GM19463 (cell line): ENCODE results near the gene TMEM260.

Experiments
- ATAC-seq: cut with Tn5 transposase; IDR thresholded peaks from one replicate; pipeline ENCODE4 v1.9.1; 2021; ENCODE audit warnings: mild to moderate bottlenecking, moderate library complexity; ENCODE audit not compliant: unreplicated experiment

TMEM260 gene

DNA sequence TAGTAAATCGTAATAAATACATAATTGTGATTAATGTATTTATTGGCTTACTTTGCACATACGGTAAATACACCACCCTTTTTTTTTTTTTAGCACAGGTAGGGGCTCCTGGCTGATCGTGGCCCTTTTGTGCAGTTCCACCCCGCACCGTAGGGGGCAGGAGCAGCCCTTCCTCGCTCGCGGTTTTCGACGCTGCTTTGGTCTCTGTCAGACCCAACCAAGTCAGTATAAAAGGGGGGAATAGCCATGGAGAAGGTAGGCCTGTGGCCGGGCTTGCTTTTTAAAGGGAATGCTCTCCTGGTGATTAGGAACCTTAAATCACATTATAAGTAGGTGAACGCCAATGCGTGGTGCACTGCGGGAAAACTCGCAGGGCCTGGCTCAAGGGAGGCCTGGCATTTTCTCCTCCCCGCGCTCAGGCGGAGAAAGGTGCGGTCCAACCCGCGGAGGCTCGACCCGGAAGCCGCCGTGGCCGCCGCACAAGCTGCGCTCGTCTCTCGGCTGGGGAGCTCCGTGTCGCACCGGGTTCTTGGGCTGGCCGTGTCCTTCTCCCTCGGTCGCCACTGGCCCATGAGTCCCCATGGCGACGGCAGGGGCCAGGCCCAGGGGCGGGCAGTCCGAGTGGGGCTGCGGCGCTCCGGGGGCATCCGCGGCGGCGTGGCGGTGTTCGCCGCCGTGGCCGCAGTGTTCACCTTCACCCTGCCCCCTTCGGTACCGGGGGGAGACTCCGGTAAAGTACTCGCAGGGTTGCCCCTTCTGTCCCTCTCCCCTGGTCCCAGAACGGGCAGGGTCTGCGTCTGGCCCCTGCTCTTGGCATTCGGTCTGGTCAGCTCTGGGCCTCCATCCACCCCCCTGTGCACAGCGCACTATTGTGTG is at the start of gene TMEM260:
Gene TMEM260 (plus strand): TSS at position 454 of the 876 bp plus-strand sequence. CDS start 117 bp downstream, at position 571.
- peak; percentile 87 for ATAC-seq

- no peak for ATAC-seq
Observed at GRCh38 chr14:56532546-56532945, 47.1 kb upstream of the TMEM260 start.

DNA sequence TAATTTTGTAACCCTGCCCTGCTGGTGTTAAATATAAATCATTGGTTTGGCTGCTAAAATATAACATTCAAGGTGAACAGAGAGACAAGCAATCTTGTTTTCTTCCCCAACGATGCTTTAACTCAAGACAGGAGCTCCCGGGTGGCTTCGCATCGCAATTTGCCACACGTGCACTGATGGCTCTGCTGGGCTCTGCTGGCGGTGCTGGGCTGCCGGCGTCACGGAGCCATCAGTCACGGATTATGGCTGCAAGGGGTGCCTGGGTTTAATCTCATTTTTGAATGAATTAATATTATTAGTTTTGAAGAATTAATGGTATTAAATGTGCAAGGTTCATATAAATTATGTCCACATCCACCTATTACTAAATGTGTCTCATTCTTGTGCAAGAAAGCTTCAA is 44.9 kb upstream of the TMEM260 start:
- ATAC-seq: no peak

- no peak for ATAC-seq
Observed at GRCh38 chr14:56539862-56540261, 39.7 kb upstream of the TMEM260 start.

DNA sequence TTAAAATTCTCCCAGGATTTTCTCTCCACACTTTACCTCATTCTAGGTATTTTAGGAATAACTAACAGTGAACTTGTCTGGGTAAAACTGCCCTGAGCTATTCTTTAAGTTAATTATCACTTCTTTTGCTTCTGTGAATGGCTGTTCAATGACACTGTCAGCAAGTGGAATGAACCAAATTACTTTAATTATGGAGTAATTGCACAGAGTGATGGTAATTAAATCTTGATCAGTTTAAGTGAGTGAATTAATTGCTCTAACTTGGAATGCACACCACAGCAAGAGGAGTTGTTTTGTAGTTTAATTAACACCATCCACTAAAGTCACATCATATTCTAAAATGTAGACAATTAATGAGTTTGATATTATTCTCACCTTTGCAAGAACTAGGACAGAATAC is 36.2 kb upstream of the TMEM260 start:
- ATAC-seq: no peak

DNA sequence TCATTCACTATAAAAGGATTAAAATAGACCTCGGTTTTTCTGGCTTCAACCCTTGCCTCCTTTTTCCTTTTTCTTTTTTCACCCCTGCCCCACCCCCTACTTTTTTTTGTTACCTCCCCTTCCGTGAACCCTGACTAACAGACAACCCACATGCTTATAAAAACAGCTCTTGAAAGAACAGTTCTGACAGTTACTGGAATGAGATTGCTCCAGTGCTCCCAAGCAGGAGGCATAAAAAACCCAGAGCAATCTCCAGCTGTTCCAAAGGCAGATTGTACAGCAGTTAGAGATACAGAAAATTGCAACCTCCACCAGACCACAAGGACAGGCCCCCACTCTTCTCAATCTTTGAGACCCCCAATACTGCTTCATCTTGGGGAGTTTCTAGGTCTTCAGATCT is 29.9 kb upstream of the TMEM260 start:
- no peak for ATAC-seq

DNA sequence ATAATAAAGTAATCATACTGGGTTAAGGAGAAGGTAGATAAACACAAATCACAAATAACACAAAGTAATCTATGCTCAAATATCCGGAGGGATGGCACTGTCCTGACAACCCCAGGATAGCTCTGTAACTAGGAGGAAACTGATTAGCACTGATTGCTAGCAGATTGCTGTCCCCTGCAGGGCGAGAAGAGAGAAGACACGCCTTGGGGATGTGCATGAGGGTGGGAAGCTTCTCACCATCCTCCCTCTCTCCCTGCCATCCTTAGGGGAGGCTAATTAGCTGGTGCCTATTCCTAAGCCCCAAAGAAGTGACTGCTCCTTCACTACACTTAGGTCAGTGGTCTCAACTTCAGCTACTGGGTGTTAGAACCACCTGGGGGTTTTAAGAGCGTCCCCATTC is 27.0 kb upstream of the TMEM260 start:
- ATAC-seq: no peak

DNA sequence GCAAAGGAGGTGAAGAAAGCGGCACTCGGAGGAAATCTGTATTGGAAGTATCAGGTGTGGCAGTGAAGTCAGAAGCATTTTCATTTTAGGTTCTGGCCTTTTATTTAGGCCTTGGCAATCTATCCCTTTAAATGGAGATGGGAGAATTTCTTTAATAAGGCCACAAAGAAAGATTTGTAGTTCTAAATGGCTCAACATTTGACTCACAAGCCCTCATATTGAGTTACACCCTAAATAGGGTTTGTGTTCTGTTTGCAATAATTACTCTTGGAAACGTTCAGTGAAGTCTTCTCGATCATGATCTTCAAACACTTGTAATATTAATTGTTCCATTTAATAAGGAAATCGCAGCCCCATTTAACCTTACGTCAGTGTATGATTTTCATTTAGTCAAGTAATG is 25.3 kb upstream of the TMEM260 start:
- no peak for ATAC-seq

DNA sequence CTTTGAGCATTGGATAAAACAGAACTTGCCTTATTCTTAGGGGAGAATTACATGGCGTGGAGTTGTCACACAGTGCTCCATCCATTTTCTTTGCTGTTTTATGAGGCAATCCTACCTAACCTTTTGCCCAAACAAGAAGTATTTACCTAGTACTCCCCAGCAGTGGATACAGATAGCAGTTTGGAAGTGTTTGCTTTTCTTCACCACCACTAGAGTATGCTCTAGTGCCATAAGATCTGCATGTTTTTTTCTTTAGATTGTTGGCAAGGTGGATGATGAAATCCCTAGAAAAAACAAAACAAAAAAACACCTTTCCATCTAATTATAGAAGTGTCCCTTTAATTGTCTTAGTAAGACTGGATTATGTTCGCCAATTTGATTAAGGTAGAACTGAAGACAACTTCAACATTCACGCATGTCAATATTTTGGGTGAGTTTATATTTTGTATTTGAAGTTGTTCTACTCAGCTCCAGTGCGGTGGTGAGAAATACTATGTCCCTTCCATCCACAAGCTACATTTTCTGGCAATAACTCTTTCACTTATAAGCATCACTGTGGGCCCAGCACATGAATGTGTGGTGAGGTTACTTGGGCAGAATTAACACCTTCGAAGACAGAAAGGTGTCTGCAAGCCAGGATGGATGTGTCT is 23.6 kb upstream of the TMEM260 start:
- ATAC-seq: no peak

- no peak for ATAC-seq
Observed at GRCh38 chr14:56559182-56559581, 20.4 kb upstream of the TMEM260 start.

- no peak for ATAC-seq
Observed at GRCh38 chr14:56561606-56562005, 18.0 kb upstream of the TMEM260 start.

GRCh38 chr14:56562883-56563282 is 16.7 kb upstream of the TMEM260 start:
- no peak for ATAC-seq

DNA sequence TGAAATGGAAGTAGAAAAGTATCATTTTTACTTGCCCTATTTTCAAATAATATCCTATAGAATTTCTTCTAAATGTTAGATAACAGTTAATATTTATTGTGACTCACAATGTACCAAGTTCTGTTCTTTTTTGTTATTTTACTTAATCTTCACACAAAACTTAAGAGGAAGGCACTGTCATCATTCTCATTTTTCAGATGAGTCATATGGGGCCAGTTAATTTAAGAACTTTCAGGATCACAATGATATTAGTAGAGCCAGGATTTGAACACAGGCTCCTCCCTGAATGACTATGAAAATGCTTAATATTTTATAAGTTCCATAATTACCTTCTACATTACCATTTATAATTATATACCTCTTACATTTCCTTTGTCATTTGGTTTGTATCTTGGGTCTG is 10.4 kb upstream of the TMEM260 start:
- ATAC-seq: no peak

GRCh38 chr14:56570295-56570694 is 9.3 kb upstream of the TMEM260 start:
- ATAC-seq: no peak

DNA sequence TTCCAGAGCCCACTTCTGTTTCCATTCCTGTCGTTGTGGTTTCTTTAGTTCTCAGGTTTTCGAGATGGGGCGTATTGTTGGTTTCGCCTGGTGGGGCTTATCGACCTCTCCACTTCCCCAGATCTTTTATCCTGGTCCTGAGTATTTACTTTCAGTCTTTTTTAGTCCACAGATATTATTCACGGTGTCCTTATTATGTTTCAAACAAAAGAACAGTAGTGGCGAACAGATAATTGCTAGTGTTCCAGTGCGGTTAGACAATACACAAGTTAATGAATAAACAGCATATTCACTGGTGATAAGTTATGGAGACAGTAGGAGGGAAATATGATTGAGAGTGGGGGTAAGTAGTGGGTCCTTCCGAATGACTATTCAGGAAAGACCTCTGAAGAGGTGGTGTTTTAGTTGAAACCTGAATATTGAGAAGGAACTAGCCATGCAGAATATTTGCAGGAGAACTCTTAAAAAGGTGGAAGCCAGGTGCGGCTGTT is 668 bp downstream of the TMEM260 start:
- no peak for ATAC-seq

GRCh38 chr14:56581041-56581727 is 1.6 kb downstream of the TMEM260 start:
- no peak for ATAC-seq

GRCh38 chr14:56585461-56586084 is 6.0 kb downstream of the TMEM260 start:
- no peak for ATAC-seq

GRCh38 chr14:56587701-56588100 is 8.1 kb downstream of the TMEM260 start:
- ATAC-seq: no peak

DNA sequence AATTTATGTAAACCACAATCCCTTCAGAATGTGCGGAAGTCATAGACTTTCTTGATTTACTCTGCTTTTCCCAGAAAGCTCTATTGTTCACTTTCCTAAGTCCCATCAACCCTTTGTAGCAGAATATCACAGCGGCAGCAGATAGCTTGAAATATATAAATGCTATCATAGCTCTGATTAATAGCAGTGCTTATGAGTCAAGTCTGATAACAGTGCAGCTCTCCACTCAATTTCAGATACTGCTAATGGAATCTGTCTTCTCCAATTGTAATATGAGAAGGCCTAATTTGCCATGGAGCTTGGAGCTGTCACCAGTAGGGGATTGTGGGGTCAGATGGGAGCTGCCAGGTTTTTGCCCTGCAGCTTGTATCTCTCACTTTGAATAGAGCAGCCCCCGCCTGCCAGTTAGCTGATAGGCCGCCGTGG is 10.9 kb downstream of the TMEM260 start:
- no peak for ATAC-seq

DNA sequence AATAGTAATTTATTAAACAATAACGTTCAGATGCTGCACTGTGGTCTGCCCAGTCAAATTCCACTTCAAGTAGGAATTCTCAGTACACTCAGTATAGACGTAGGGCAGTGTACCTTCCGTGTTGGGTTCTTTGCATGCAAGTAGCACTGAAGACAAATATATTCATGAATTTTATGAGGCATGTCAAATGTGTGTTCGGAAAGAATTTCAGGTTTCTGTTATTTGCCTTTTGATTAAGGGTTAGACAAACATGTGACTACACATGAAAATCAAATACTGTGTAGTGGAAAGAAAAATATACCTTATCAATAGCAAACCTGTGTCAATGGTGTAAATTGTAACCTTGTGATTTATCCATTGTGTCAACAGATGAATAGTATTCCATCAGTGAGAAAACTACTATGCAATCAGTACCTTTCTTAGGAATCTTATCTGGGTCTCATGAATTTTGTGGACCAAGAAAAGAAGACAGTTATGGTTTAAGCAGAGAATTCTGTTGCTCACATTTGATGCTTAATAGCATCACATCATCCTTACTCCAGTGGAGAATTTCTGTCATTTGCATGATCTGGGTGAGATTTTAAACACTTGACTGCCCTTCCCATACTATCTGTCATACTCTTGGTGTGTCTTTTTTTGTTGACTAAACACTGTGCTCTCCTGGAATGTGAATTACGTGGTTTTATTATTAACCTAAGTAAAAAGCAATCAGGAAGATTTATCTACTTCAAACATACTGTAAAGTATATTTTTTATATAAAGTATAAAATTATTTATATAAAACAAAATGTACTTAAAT is 13.3 kb downstream of the TMEM260 start:
- ATAC-seq: no peak
